ENCODE measurements around the gene C14orf93. TPM values are rescaled to one million over a fixed set of nuclear protein-coding genes. Genes with fewer than 3 reads are reported as not detected.

The C14orf93 gene
- total and polyA plus RNA-seq, 9 of the 15 experiments (the other 6 are each of a cell fraction or from before 2014, with no cell fraction given) = 2.2 to 22.4 (median 16.1) TPM

DNA sequence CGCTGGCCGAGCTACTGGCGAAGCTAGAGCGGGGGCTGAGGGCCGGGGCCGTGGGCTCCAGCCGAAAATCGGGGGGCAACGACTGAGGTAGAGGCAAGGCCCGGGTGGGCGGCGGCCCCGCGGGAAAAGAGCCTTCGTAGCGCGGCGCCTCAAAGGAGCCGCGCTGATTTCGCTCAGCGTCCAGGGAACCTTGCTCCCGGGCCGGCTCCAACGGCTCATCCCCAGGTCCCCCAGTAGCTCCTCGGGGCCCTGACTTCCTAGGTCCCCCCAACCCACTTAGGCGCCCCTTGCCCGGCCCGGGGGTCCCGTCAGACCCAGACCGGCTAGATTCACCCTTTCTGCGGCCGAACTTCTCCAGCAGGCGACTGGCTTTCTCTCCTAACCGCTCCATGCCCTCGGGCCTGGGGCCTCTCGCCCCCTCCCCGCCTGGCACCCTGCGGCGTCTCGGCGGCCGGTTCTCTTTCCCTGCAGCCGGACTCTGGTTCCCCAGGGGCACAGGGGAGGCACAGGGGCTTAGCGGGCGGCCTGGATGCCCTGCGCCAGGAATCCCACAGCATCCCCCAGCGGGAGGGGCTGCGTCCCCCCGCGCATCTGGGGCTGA, 28.0 kb downstream of the C14orf93 start (continued):
- TF ChIP-seq PBX2 (CRISPR knock-in tag; IDR thresholded peaks at IDR 0.05; ENCODE audit: low read depth) = no peak
- TF ChIP-seq PBX2 (tag; conservative IDR thresholded peaks at IDR 0.05; ENCODE audit: low read depth) = no peak
- TF ChIP-seq ZBTB7A (IDR thresholded peaks at IDR 0.05; ENCODE audit: borderline replicate concordance, control insufficient read depth, low read depth, low read length) = 0 out of 2 replicates have a peak, but pooled peaks have one; percentile 0
- no peak for TF ChIP-seq CXXC5 (CRISPR knock-in tag; IDR thresholded peaks at IDR 0.05)
- no peak for TF ChIP-seq ZBTB26 (CRISPR knock-in tag; IDR thresholded peaks at IDR 0.05)
- peak; percentile 16 for TF ChIP-seq HMGN3 (IDR thresholded peaks at IDR 0.05; ENCODE audit: borderline replicate concordance, extremely low read depth, insufficient read length, low read depth, low read length)
